ENCODE data around the gene ALK. TPM values are rescaled to one million over a fixed set of nuclear protein-coding genes. Genes with fewer than 3 reads are reported as not detected.

The ALK gene
- total RNA-seq, 1 experiment from 2014 or later: 0.07 TPM

- peaks cover 31% of the 10 kb centered on the region for H3K36me3 Mint-ChIP-seq (ENCODE audit: insufficient read depth, unreplicated experiment)
- no TSS peak for BruUV-seq (replicated peaks)
- H3K27me3 Mint-ChIP-seq (ENCODE audit: insufficient read depth, unreplicated experiment): no peaks in the 10 kb centered on the region
- no peaks in the 10 kb centered on the region for H3K9me3 Mint-ChIP-seq (ENCODE audit: unreplicated experiment)
- ChIA-PET CTCF (interaction anchor here (0.6 to 1.1 kb wide), 2 partner anchors 9 to 913 kb away, joined by 3 read pairs; no protein-coding TSS in a partner anchor), POLR2A (interaction anchor here (0.6 to 0.8 kb wide), 2 partner anchors 57 to 708 kb away, joined by 3 read pairs; no protein-coding TSS in a partner anchor)
- TF ChIP-seq, protein P1, sequence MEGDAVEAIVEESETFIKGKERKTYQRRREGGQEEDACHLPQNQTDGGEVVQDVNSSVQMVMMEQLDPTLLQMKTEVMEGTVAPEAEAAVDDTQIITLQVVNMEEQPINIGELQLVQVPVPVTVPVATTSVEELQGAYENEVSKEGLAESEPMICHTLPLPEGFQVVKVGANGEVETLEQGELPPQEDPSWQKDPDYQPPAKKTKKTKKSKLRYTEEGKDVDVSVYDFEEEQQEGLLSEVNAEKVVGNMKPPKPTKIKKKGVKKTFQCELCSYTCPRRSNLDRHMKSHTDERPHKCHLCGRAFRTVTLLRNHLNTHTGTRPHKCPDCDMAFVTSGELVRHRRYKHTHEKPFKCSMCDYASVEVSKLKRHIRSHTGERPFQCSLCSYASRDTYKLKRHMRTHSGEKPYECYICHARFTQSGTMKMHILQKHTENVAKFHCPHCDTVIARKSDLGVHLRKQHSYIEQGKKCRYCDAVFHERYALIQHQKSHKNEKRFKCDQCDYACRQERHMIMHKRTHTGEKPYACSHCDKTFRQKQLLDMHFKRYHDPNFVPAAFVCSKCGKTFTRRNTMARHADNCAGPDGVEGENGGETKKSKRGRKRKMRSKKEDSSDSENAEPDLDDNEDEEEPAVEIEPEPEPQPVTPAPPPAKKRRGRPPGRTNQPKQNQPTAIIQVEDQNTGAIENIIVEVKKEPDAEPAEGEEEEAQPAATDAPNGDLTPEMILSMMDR (IDR thresholded peaks at IDR 0.05; ENCODE audit: unreplicated experiment): no peak
- no peak overlapping the region for H3K27ac Mint-ChIP-seq (ENCODE audit: low read depth, unreplicated experiment)
- no peak for DNase-seq (ENCODE audit: unreplicated experiment)
- H3K4me1 Mint-ChIP-seq (ENCODE audit: insufficient read depth, unreplicated experiment): no peaks in the 10 kb centered on the region
- H3K4me3 Mint-ChIP-seq (ENCODE audit: unreplicated experiment): no peak overlapping the region
- intact Hi-C loops (cut with micrococcal nuclease): no loop called here
Observed at GRCh38 chr2:29202819-29203495, 718.4 kb downstream of the ALK start.

DNA sequence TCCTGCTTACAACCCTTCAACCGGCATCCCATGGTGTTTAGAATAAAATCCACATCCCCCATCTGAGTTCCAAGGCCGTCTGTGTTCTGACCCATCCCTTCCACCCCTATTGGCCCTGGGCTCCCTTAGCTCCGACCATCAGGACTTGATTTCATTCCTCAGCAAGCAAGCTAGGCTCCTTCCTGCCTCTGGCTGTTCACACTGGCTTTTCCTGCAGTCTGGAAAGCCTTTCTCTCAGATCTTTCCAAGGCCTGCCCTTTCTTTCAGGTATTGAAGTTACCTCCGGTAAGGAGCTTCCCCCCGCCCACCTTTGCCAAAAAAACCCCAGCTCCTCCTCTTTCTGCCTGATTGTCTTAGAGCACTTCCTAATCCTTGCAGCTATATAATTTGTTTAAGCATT is 719.4 kb downstream of the ALK start:
- TF ChIP-seq, protein P1 (IDR thresholded peaks at IDR 0.05; ENCODE audit: unreplicated experiment): no peak
- CTCF ChIA-PET: interaction anchor here (0.6 to 1.0 kb wide), 5 partner anchors 146 to 870 kb away, joined by 3 to 4 read pairs (median 3); no protein-coding TSS in a partner anchor
- Mint-ChIP-seq H3K9me3 (ENCODE audit: unreplicated experiment) (no peaks in the 10 kb centered on the region), H3K27ac (ENCODE audit: low read depth, unreplicated experiment) (no peak overlapping the region), H3K4me1 (ENCODE audit: insufficient read depth, unreplicated experiment) (no peaks in the 10 kb centered on the region), H3K4me3 (ENCODE audit: unreplicated experiment) (no peak overlapping the region), H3K36me3 (ENCODE audit: insufficient read depth, unreplicated experiment) (peaks cover 41% of the 10 kb centered on the region), H3K27me3 (ENCODE audit: insufficient read depth, unreplicated experiment) (no peaks in the 10 kb centered on the region)
- POLR2A ChIA-PET: interaction anchor here (1.1 kb wide), 1 partner anchor 22 kb away, joined by 3 read pairs; no protein-coding TSS in a partner anchor
- BruUV-seq (replicated peaks): no TSS peak
- no peak for DNase-seq (ENCODE audit: unreplicated experiment)
- intact Hi-C loops (cut with micrococcal nuclease): no loop called here

DNA sequence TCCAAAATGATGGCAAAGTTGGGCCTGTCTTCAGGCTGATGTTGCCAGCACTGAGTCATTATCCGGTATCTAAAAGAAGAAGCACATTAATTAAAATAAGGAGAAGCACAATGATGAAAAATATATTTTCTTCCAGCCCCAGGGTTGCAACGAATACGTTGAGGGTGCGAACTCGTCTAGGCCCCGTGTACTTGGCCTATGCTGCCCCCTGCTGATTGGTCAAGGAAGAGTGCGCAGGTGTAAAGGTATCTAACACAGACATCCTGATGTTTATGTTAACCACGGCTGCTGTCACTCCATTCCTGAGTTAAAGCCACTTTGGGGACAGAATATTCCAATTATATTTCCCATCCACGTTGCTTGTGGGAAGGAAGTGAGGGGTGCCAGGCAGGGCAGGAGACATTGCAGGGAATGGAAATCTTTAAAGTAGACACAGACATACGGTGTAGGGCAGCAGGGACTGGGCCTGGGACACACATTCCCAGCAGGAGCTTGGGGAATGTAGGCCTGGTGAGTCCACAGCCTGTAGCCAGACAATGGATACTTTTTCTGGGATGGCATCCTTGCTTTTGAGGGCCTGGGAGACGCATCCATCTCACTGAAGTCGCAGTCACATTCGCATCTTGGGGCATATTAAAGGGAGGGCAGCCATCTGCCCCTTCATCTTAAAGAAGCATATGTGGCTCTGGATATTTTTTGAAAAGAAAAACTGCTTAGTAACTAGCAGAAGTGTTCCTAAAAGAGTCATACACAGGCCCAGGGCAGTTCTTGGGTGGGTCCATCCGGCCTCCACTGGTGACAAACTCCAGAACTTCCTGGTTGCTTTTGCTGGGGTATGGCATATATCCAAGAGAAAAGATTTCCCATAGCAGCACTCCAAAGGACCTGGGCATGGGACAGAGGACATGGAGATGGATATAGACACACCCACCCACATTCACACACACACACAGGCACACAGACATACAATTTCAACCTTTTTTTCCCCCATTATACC is 724.3 kb downstream of the ALK start:
- Mint-ChIP-seq H3K27ac (ENCODE audit: low read depth, unreplicated experiment) (no peak overlapping the region), H3K36me3 (ENCODE audit: insufficient read depth, unreplicated experiment) (peaks cover 63% of the 10 kb centered on the region), H3K9me3 (ENCODE audit: unreplicated experiment) (no peaks in the 10 kb centered on the region), H3K4me3 (ENCODE audit: unreplicated experiment) (no peak overlapping the region), H3K4me1 (ENCODE audit: insufficient read depth, unreplicated experiment) (peaks cover 11% of the 10 kb centered on the region), H3K27me3 (ENCODE audit: insufficient read depth, unreplicated experiment) (no peaks in the 10 kb centered on the region)
- DNase-seq (ENCODE audit: unreplicated experiment): peak; percentile 77
- intact Hi-C loops (cut with micrococcal nuclease): loop anchor here (1.0 to 5.0 kb wide), 4 partner anchors 130 to 376 kb away; no protein-coding TSS in a partner anchor
- BruUV-seq (replicated peaks): no TSS peak
- TF ChIP-seq, protein P1 (IDR thresholded peaks at IDR 0.05; ENCODE audit: unreplicated experiment): peak; percentile 84
- ChIA-PET CTCF (interaction anchor here (0.6 to 1.9 kb wide), 6 partner anchors 10 to 400 kb away, joined by 3 to 10 read pairs (median 4); no protein-coding TSS in a partner anchor), POLR2A (no interaction called here)

All from MCF 10A (cell line).